ENCODE results near the gene HIVEP1.

DNA sequence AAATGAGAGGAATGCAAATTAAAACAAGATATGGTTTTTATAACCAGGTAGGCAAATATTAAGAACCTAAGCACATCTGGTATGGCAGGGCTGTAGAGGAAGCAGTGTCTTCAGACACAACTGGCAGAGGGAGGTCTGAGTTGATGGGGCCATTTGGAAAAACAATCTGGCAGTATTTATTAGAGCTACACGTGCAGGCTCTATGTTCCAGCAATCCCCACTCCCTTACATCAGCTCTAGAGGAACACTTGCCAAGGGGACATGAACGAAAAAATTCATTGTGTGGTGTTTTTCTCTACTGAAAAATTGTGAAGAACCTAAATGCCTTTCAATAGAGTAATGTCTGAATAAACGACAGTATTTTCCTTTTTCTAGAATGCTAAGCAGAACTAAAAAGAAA is 166.4 kb downstream of the HIVEP1 start:
- TF ChIP-seq, protein P1, sequence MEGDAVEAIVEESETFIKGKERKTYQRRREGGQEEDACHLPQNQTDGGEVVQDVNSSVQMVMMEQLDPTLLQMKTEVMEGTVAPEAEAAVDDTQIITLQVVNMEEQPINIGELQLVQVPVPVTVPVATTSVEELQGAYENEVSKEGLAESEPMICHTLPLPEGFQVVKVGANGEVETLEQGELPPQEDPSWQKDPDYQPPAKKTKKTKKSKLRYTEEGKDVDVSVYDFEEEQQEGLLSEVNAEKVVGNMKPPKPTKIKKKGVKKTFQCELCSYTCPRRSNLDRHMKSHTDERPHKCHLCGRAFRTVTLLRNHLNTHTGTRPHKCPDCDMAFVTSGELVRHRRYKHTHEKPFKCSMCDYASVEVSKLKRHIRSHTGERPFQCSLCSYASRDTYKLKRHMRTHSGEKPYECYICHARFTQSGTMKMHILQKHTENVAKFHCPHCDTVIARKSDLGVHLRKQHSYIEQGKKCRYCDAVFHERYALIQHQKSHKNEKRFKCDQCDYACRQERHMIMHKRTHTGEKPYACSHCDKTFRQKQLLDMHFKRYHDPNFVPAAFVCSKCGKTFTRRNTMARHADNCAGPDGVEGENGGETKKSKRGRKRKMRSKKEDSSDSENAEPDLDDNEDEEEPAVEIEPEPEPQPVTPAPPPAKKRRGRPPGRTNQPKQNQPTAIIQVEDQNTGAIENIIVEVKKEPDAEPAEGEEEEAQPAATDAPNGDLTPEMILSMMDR (IDR thresholded peaks at IDR 0.05; ENCODE audit: low read depth, low read length), result no peak
- TF ChIP-seq EZH2phosphoT487 (IDR thresholded peaks at IDR 0.05; ENCODE audit: low read depth), result no peak
